GM21723 (cell line): ENCODE measurements around the gene TTLL6.
"Not testable (repeated sequence)": the region's sequence is repeated elsewhere in the genome, so short reads cannot be mapped to it uniquely, and the experiment has no call there.

Experiments
- ATAC-seq: cut with Tn5 transposase; IDR thresholded peaks from one replicate; pipeline ENCODE4 v1.9.1; 2021; ENCODE audit warnings: mild to moderate bottlenecking, moderate library complexity; ENCODE audit not compliant: unreplicated experiment

The TTLL6 gene

GRCh38 chr17:48724251-48725003, 92.6 kb downstream of the TTLL6 start:
- no peak for ATAC-seq

GRCh38 chr17:48723423-48724250, 93.4 kb downstream of the TTLL6 start:
- ATAC-seq: no peak

DNA sequence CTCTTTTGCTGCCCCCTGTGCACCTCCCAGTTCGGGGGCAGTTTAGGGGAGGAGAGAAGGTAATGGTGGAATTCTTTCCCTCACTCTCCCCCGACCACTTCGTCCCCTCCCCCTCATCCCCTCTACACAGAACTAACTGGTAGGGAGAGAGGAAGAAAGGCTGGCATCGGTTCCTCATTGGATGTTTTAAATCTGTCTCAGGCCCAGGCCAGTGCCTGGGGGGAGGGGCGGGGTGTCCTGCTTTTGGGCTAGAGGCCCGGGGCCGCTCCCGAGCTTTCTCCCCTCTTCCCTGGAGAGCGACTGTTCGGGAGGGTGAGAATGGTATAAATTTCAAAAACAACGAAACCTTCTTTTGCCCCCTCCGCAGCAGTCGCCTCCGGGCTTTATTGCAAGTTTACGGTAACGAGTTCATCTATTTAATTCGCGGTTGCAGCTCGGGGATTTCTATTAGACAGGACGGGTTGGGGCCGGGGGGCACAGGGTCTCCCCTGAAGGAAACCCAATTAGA, 94.1 kb downstream of the TTLL6 start, which contains the start of gene PRAC2:
Gene PRAC2, plus strand, starts transcription at position 271 of the 508 bp plus-strand sequence. CDS start 1,226 bp downstream, outside the sequence.
- ATAC-seq: no peak

- no peak for ATAC-seq
These were observed 94.7 kb downstream of the TTLL6 start, which contains the start of gene PRAC1 for GRCh38 chr17:48722201-48722907. TSS of gene PRAC1 (minus strand) at chr17:48722518. CDS start at chr17:48722392, 126 bp downstream.

- no peak for ATAC-seq
These were observed 96.0 kb downstream of the TTLL6 start for GRCh38 chr17:48721009-48721402.

GRCh38 chr17:48720266-48721008, 96.6 kb downstream of the TTLL6 start:
- ATAC-seq: no peak

- no peak for ATAC-seq
These were observed 97.3 kb downstream of the TTLL6 start for GRCh38 chr17:48719642-48720265.

- no peak for ATAC-seq
These were observed 98.0 kb downstream of the TTLL6 start for GRCh38 chr17:48718761-48719641.

GRCh38 chr17:48718227-48718760, 98.7 kb downstream of the TTLL6 start:
- no peak for ATAC-seq

DNA sequence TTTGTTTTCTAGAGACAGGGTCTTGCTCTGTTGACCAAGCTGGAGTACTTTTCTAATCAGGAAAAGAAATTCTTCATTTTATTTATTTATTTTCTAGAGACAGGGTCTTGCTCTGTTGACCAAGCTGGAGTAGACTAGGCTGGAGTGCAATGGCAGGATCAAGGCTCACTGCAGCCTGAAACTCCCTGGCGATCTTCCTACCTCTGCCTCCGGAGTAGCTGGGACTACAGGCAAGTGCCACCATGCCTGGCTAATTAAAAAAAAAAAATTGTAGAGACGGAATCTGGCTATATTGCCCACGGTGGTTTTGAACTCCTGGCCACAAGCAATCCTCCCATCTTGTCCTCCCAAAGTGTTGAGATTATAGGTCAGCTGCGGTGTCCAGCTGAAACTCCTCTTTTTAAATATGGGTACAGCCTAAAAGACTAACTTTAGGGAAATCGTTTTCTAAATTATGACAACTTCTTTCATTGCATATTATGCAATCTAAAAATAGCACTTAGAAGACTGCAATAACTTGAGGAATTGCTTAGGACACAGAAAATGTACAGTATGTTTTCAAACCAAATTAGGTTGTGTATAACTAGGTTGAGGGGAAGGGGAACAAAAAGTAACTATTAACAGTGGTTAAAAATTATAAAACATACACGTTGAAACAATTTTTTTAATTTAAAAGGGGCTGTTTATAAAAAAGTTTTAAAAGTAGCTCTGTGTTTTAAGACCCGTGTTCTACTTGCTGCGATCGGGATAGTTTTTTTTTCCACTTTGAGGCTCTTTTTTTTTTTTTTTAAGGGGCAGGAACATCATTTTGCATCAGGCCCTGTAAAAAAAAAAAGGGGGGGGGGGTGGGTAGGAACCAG, 99.4 kb downstream of the TTLL6 start:
- ATAC-seq: no peak

GRCh38 chr17:48716549-48716948, 100.5 kb downstream of the TTLL6 start:
- not testable (repeated sequence) for ATAC-seq

GRCh38 chr17:48715496-48716399, 101.3 kb downstream of the TTLL6 start:
- no peak for ATAC-seq
